HG03558 (cell line): ENCODE data around the gene SLC1A7.

Source experiments
- ATAC-seq: cut with Tn5 transposase; IDR thresholded peaks from one replicate; pipeline ENCODE4 v1.9.1; 2021; ENCODE audit warnings: moderate number of reproducible peaks; ENCODE audit not compliant: unreplicated experiment; ENCODE audit errors: extremely low read depth

SLC1A7 gene

GRCh38 chr1:53134961-53135734, 7.3 kb downstream of the SLC1A7 start:
- no peak for ATAC-seq

GRCh38 chr1:53134042-53134485, 8.4 kb downstream of the SLC1A7 start:
- no peak for ATAC-seq

- ATAC-seq = no peak
Measured at GRCh38 chr1:53133261-53134041, 9.0 kb downstream of the SLC1A7 start.

- ATAC-seq = no peak
Measured at GRCh38 chr1:53132176-53132575, 10.3 kb downstream of the SLC1A7 start.

- no peak for ATAC-seq
Measured at GRCh38 chr1:53131590-53131938, 10.9 kb downstream of the SLC1A7 start.

GRCh38 chr1:53130878-53131589, 11.4 kb downstream of the SLC1A7 start:
- no peak for ATAC-seq

GRCh38 chr1:53130598-53130877, 11.9 kb downstream of the SLC1A7 start:
- no peak for ATAC-seq

GRCh38 chr1:53129891-53130597, 12.4 kb downstream of the SLC1A7 start:
- ATAC-seq = no peak

- no peak for ATAC-seq
Measured at GRCh38 chr1:53128401-53128800, 14.0 kb downstream of the SLC1A7 start.

GRCh38 chr1:53127546-53127945, 14.9 kb downstream of the SLC1A7 start:
- no peak for ATAC-seq

GRCh38 chr1:53126495-53126894, 15.9 kb downstream of the SLC1A7 start:
- no peak for ATAC-seq

- ATAC-seq = no peak
Measured at GRCh38 chr1:53125623-53126360, 16.6 kb downstream of the SLC1A7 start.

GRCh38 chr1:53125122-53125521, 17.3 kb downstream of the SLC1A7 start:
- ATAC-seq = no peak

GRCh38 chr1:53123453-53124140, 18.8 kb downstream of the SLC1A7 start:
- ATAC-seq = no peak

GRCh38 chr1:53122961-53123413, 19.5 kb downstream of the SLC1A7 start:
- ATAC-seq = no peak

GRCh38 chr1:53122201-53122885, 20.1 kb downstream of the SLC1A7 start:
- no peak for ATAC-seq

- ATAC-seq = no peak
Measured at GRCh38 chr1:53121319-53122172, 20.9 kb downstream of the SLC1A7 start.

GRCh38 chr1:53120659-53121058, 21.8 kb downstream of the SLC1A7 start:
- ATAC-seq = no peak
